ENCODE measurements around the gene MTR. TPM values are rescaled to one million over a fixed set of nuclear protein-coding genes. Genes with fewer than 3 reads are reported as not detected.

Gene MTR
- total RNA-seq, 1 experiment from 2014 or later: 35.5 TPM

DNA sequence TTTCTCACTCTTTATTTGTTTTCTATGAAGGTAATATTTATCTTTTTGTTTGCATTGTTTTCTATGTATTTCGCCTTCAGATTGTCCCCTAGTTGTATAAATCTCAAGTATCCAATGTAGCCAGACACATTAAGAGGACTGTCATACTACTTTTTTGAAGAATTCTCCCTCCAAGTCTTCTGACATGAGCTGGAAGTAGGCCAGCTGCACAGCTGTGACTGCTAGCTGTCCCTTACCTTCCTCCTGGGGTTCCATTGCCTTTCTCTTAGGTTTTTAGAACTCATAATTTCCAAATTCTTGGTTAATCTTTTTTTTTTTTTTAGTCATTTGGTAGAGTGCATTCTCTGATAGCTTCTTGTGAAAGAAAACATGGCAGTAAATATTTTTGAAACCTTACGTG is 46.2 kb downstream of the MTR start:
- Histone ChIP-seq H3K23ac (ENCODE audit: insufficient read length, low read depth, low read length) (no peak overlapping the region), H4K5ac (ENCODE audit: insufficient read length, low read depth, low read length) (no peak overlapping the region), H3K9ac (ENCODE audit: extremely low read depth, insufficient read length, low read length) (no peak overlapping the region), H2BK5ac (ENCODE audit: insufficient read length, low read length) (no peak overlapping the region), H3K27ac (ENCODE audit: insufficient read length, low read depth, low read length) (no peak overlapping the region), H4K20me1 (ENCODE audit: control insufficient read depth, insufficient read depth, insufficient read length) (no peaks in the 10 kb centered on the region), H3K4ac (ENCODE audit: low read depth, low read length) (no peak overlapping the region), H4K91ac (ENCODE audit: insufficient read length, low read depth, low read length) (no peak overlapping the region), H2BK15ac (ENCODE audit: low read depth, low read length) (no peak overlapping the region), H2AFZ (ENCODE audit: low read length) (no peak overlapping the region), H3K18ac (ENCODE audit: insufficient read length, low read depth, low read length) (no peak overlapping the region), H3K27me3 (ENCODE audit: insufficient read depth, low read length) (no peaks in the 10 kb centered on the region), H3T11ph (ENCODE audit: low read length) (no peak overlapping the region), H3K79me1 (ENCODE audit: insufficient read depth, low read depth, low read length, poor library complexity, severe bottlenecking) (no peaks in the 10 kb centered on the region), H3K56ac (ENCODE audit: insufficient read length, low read depth, low read length) (no peak overlapping the region), H2BK120ac (ENCODE audit: low read depth, low read length, poor library complexity, severe bottlenecking) (no peak overlapping the region), H3K4me2 (ENCODE audit: insufficient read depth, insufficient read length, low read length) (no peak overlapping the region), H2BK20ac (ENCODE audit: low read depth, low read length, poor library complexity, severe bottlenecking) (no peak overlapping the region), H3K4me1 (ENCODE audit: insufficient read depth, low read length) (no peaks in the 10 kb centered on the region), H3K14ac (ENCODE audit: insufficient read depth, low read length) (no peak overlapping the region), H3K79me2 (ENCODE audit: insufficient read depth, low read length) (no peaks in the 10 kb centered on the region), H4K8ac (replicated peaks; ENCODE audit: insufficient read length, low read depth, low read length) (no peak overlapping the region), H3K23me2 (ENCODE audit: insufficient read length, low read depth, low read length, poor library complexity, severe bottlenecking) (no peaks in the 10 kb centered on the region), H3K9me3 (ENCODE audit: control insufficient read depth, low read depth, low read length) (no peaks in the 10 kb centered on the region), H2AK5ac (ENCODE audit: insufficient read length, low read length) (no peak overlapping the region), H2BK12ac (ENCODE audit: insufficient read length, low read depth, low read length) (no peak overlapping the region)
- peaks cover 3 to 33% (median 13%) of the 10 kb centered on the region in 3 experiments; a peak in 5 of 7 replicates for H3K36me3 Mint-ChIP-seq (ENCODE audit: insufficient read depth in 1 of 3, low read depth in 3 of 3)
- H3K27me3 Mint-ChIP-seq (ENCODE audit: low read depth): no peaks in the 10 kb centered on the region
- H3K9me3 Mint-ChIP-seq: no peaks in the 10 kb centered on the region
- TF ChIP-seq CTCF (conservative IDR thresholded peaks at IDR 0.05): no peak
- no peaks in the 10 kb centered on the region for H3K4me1 Mint-ChIP-seq
- no peak overlapping the region for H3K4me3 Mint-ChIP-seq
- no peak overlapping the region for H3K27ac Mint-ChIP-seq
- WGBS (ENCODE audit: extremely low coverage, insufficient read length, low lambda C conversion rate): no CpG with 5 or more reads among the region's 2 CpGs
- no peak for DNase-seq
